ENCODE data around the gene ACD.

The ACD gene

GRCh38 chr16:67661886-67662652, 2.0 kb upstream of the ACD start:
- no peak for DNase-seq (ENCODE audit: low read depth in 3 of 3)

GRCh38 chr16:67661101-67661761, 1.2 kb upstream of the ACD start:
- no peak for DNase-seq (ENCODE audit: low read depth in 3 of 3)

GRCh38 chr16:67660564-67661028, 536 bp upstream of the ACD start, which contains the start of gene PARD6A:
Gene PARD6A (plus strand): TSS chr16:67660960. CDS start chr16:67661039, 79 bp downstream.
- peak; percentile 86 to 90 (median 87) for DNase-seq (ENCODE audit: low read depth in 3 of 3)

DNA sequence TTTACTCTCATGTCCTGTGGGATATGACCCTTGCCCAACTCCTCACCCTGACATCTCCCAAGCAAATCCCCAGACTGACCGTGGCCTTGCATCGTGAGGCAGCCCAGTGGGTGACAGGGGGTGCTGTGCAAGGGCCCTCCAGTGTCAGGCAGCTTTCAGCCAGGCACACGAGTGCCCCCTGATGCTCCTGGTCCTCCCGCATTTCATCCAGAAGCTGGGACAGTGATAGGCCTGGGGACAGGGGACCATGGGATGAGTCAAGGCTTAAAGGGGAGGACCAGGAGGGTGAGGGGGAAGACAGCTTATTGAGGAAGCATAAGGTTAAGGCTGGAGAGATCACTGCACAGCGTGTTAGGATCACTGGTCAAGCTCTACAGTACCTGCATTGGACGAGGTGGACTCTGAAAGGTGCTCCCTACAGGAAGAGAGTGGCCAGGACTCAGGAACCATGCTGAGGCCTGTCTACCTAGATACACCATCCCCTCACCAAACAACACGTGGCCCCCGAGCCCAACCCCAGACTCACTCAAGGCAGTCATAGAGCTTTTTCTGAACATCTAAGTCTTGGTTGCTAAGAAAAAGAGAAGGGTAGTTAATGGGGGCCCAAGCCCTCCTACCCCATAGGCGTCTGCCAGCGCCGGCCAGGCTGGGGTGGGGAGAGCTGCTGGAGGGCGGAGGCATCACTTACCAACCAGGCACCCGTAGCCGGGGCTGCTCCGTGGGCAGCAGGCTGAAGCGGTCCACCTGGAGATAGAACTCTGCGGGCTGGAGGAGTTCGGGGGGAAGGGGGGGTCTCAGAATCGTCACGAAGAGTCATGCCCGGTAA, 998 bp downstream of the ACD start:
- DNase-seq (ENCODE audit: low read depth in 3 of 3) = no peak

GRCh38 chr16:67657751-67658518, 2.1 kb downstream of the ACD start:
- no peak for DNase-seq (ENCODE audit: low read depth in 3 of 3)

- no peak for DNase-seq (ENCODE audit: low read depth in 3 of 3)
Measured at GRCh38 chr16:67657017-67657608, 2.9 kb downstream of the ACD start.

GRCh38 chr16:67656344-67657016, 3.6 kb downstream of the ACD start:
- DNase-seq (ENCODE audit: low read depth in 3 of 3) = no peak

DNA sequence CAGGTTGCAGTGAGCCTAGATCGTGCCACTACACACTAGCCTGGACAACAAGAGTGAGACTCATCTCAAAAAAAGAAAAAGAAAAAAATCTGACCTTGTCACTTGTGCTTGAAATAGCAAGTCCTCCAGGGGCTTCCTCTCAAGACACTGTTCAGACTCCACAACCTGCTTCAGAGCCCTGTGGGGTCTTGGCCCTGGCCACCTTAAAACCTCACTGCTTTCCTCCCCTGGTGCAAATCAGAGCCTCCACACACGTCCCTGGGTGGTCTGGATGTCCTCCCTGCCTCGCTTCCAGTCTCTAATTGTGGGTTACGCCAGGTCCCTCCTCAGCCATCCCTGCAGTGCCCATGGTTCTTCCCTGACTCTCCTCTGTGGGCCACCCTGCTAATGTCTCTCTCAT, 4.7 kb downstream of the ACD start:
- DNase-seq (ENCODE audit: low read depth in 3 of 3) = no peak

DNA sequence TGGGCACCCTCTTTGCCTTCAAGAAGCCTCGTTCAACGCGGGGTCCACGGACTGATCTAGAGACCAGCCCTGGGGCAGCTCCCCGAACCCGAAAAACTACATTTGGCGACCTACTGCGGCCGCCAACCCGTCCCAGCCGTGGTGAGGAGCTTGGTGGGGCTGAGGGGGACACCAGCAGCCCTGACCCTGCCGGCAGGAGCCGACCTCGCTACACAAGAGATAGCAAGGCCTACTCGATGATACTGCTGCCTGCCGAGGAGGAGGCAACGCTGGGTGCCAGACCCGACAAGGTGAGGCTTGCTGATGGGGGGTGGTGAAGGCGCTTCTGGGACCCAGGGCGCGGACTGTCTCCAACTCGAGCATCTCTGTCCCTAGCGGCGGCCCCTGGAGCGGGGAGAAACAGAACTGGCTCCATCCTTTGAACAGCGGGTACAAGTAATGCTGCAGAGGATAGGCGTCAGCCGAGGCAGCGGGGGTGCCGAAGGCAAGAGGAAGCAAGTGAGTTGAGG, 5.6 kb downstream of the ACD start:
- no peak for DNase-seq (ENCODE audit: low read depth in 3 of 3)

DNA sequence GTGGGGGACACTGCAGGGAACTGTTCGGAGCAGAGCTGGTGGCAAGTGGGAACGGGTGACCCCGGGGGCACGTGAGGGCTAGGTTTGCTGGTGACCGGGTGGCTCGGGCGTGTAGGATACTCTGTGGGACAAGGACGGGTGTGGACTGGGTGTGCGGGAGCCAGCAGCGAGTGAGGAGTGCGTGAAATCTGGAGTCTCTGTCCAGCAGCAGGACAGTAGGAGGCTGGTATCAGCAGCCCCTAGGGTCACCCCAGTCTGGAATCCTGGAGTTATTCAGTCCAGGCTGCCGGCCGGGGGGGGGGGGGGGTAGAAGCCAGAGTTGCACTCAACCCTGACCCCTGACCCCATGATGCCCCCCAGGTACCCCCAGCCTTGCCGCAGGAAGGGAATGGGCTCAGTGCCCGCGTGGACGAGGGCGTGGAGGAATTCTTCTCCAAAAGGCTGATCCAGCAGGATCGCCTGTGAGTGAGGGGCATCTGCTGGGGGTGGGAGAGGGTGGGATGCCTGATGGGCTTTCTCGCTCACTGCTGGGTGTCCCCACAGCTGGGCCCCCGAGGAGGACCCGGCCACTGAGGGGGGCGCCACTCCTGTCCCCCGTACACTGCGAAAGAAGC, 6.2 kb downstream of the ACD start:
- DNase-seq (ENCODE audit: low read depth in 3 of 3) = no peak

GRCh38 chr16:67653128-67653788, 6.8 kb downstream of the ACD start:
- DNase-seq (ENCODE audit: low read depth in 3 of 3) = no peak

DNA sequence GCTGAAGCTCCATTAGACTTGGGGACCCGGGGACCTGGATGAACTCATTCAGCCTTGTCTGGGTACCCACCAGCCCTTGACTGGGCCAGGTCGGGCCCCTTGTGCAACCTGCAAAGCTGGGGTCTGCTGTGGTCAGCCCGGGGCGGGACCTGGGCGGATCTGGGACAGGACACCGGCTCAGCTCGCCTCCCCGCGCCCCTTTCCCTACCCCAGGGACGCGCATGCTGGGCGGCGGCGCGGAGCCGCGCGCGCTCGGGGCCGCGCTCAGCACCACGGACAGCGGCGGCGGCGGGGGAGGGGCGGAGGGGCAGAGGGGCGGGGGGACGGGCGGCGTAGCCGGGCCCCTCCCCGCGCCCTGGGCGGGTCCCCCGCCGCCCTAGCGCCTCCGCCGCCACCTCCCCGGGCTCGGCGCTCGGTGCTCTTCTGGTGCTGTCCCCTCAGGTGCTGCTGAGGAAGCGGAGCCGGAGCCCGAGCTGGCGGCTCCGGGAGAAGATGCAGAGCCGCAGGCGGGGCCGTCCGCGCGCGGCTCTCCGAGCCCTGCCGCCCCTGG, 7.4 kb downstream of the ACD start:
- DNase-seq (ENCODE audit: low read depth in 3 of 3) = no peak

DNA sequence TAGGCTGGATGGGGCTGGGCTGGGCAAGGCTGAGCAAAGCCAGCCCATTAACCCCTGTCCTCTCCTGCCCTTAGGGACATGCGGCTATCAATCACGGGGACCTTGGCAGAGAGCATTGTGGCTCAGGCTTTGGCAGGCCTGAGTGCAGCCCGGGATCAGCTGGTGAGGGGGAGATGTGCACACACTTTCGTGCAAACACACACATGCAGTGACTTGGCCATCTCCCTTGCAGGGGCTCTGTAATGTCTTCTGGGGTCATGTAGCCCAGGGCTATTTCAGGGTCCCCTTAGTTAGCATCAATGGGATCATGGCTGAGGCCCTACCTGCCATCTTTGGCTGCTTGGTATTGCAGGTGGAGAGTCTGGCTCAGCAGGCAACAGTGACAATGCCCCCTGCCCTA, 8.2 kb downstream of the ACD start:
- DNase-seq (ENCODE audit: low read depth in 3 of 3) = no peak

- no peak for DNase-seq (ENCODE audit: low read depth in 3 of 3)
Measured at GRCh38 chr16:67651039-67651438, 9.0 kb downstream of the ACD start.

GRCh38 chr16:67650023-67650422, 10.0 kb downstream of the ACD start:
- DNase-seq (ENCODE audit: low read depth in 3 of 3) = no peak

DNA sequence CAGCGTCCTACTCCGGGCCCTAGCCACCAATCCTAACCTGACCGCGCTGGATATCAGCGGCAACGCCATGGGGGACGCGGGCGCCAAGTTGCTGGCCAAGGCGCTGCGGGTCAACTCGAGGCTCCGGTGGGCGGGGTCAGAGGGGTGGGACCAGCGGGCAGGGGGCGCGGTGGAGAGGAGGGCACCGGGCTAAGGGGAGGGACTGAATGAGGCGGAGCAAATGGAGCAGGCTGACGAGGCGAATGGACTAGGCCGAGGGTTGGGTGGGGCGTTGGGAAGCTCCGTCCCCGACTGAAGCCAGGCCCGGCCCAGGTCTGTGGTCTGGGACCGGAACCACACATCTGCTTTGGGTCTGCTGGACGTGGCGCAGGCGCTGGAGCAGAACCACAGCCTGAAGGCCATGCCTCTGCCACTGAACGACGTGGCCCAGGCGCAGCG, 10.5 kb downstream of the ACD start:
- no peak for DNase-seq (ENCODE audit: low read depth in 3 of 3)

DNA sequence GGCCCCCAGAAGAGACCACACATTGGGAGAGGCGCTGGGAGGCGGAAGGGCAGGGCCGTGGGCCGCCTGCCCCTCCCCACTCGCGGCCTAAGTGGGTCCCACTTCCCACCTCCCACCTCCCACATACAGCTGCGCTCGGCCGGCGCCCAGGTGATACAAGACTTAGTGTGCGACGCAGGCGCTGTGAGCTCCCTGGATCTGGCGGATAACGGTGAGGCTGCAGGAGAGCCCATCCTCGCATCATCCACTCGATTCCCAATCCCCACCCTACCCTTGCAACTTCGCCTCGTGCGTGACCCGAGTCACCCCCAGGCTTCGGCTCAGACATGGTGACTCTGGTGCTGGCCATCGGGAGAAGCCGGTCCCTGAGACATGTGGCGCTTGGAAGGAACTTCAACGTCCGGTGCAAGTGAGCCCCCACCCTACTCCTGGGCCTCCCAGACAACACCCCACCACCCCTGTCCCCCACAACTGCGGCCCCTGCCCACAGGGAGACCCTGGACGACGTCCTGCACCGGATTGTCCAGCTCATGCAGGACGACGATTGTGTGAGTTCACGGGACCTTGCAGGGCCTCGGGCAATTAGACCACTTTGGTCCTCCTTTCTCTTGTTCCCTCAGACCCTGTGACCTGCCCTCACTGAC, 11.2 kb downstream of the ACD start:
- DNase-seq (ENCODE audit: low read depth in 3 of 3) = no peak

- DNase-seq (ENCODE audit: low read depth in 3 of 3) = no peak
Measured at GRCh38 chr16:67648088-67648763, 11.8 kb downstream of the ACD start.

Measured in stimulated activated CD4-positive, alpha-beta T cell treated with anti-CD3 and anti-CD28 coated beads, TNF-alpha, amount 100 ng/mL, for 4 hours (primary cell).